CD4-positive, alpha-beta memory T cell (primary cell): ENCODE measurements around the gene ANKRD13D. TPM values are rescaled to one million over a fixed set of nuclear protein-coding genes. Genes with fewer than 3 reads are reported as not detected.

Experiments used
- CTCF ChIA-PET: fragments of 350-600 bp; sonication (Branson Sonifier 250); formaldehyde crosslinking; loops from one replicate; lab custom pipeline; 2021; ENCODE audit warnings: inconsistent platforms; ENCODE audit not compliant: partially characterized antibody; lab: Charles Lee
- POLR2A ChIA-PET: fragments of 350-600 bp; sonication (Branson Sonifier 250); formaldehyde crosslinking; loops from one replicate; lab custom pipeline; 2021; ENCODE audit not compliant: partially characterized antibody; lab: Charles Lee
- DNase-seq, 5 donors: peaks; one replicate each; pipeline versions ENCODE4 v3.0.0 to v3.0.0-alpha.2; 2020 to 2022; ENCODE audit warnings: mixed read lengths in 1 of 5
- H3K27ac ChIP-seq: one replicate; pipeline ENCODE4 v1.7.0; 2013; ENCODE audit warnings: low read depth, low read length
- H3K27me3 ChIP-seq: 2 replicates; pipeline ENCODE4 v1.7.0; 2013; ENCODE audit warnings: mild to moderate bottlenecking, low read length, moderate library complexity; ENCODE audit not compliant: insufficient read depth
- H3K36me3 ChIP-seq: 2 replicates; pipeline ENCODE4 v1.7.0; 2013; ENCODE audit warnings: mild to moderate bottlenecking, low read length, moderate library complexity; ENCODE audit not compliant: insufficient read depth
- H3K4me1 ChIP-seq: 2 replicates; pipeline ENCODE4 v1.7.0; 2013; ENCODE audit warnings: mild to moderate bottlenecking, low read length, moderate library complexity; ENCODE audit not compliant: insufficient read depth
- H3K4me3 ChIP-seq, 2 donors: one replicate each; pipeline ENCODE4 v1.7.0; 2013; ENCODE audit warnings: low read length in 2 of 2, mild to moderate bottlenecking in 1 of 2
- H3K9me3 ChIP-seq, 2 donors: one replicate each; pipeline ENCODE4 v1.7.0; 2013; ENCODE audit warnings: low read length in 2 of 2, control low read depth in 1 of 2; ENCODE audit not compliant: control insufficient read depth in 1 of 2
- H3K27ac Mint-ChIP-seq, 7 donors: one replicate each; pipeline ENCODE4 v1.8.0; 2020 to 2021; ENCODE audit warnings: mixed read lengths in 7 of 7, mild to moderate bottlenecking in 6 of 7, inconsistent platforms in 3 of 7, moderate library complexity in 3 of 7
- H3K27me3 Mint-ChIP-seq, 2 donors: one replicate each; pipeline ENCODE4 v1.8.0; 2020 to 2021; ENCODE audit warnings: mixed read lengths in 2 of 2
- H3K36me3 Mint-ChIP-seq, 2 donors: one replicate each; pipeline ENCODE4 v1.8.0; 2020 to 2021; ENCODE audit warnings: mixed read lengths in 2 of 2, inconsistent platforms in 1 of 2, mild to moderate bottlenecking in 1 of 2
- H3K4me1 Mint-ChIP-seq, 4 donors: one replicate each; pipeline ENCODE4 v1.8.0; 2020 to 2021; ENCODE audit warnings: mixed read lengths in 4 of 4, mild to moderate bottlenecking in 1 of 4
- H3K4me3 Mint-ChIP-seq, 8 donors: one replicate each; pipeline ENCODE4 v1.8.0; 2020 to 2021; ENCODE audit warnings: mixed read lengths in 8 of 8, mild to moderate bottlenecking in 7 of 8, moderate library complexity in 6 of 8, inconsistent platforms in 3 of 8
- H3K9me3 Mint-ChIP-seq, 8 donors: one replicate each; pipeline ENCODE4 v1.8.0; 2020 to 2021; ENCODE audit warnings: mixed read lengths in 8 of 8, mild to moderate bottlenecking in 5 of 8, inconsistent platforms in 3 of 8, moderate library complexity in 1 of 8
- intact Hi-C: fragments of 100-400 bp; cut with micrococcal nuclease; formaldehyde crosslinking; loops from one replicate; pipeline ENCODE4 v1.15.1; 2023
- polyA plus RNA-seq, 2 donors: library from polyadenylated mRNA; unstranded; fragments of 300-500 nt; fragmentation: Illumina TruSeq; gene quantifications; one replicate each; pipeline ENCODE4 v1.2.3, GENCODE V29; 2021
- total RNA-seq, 2 experiments: library from RNA; stranded (reverse); gene quantifications; one replicate each; pipeline ENCODE4 v1.2.3, GENCODE V29; 2021

ANKRD13D gene
- 100 to 1,000 TPM; 244 to 247 TPM for total RNA-seq
- polyA plus RNA-seq: 10 to 100 TPM; 12.0 to 31.3 TPM

DNA sequence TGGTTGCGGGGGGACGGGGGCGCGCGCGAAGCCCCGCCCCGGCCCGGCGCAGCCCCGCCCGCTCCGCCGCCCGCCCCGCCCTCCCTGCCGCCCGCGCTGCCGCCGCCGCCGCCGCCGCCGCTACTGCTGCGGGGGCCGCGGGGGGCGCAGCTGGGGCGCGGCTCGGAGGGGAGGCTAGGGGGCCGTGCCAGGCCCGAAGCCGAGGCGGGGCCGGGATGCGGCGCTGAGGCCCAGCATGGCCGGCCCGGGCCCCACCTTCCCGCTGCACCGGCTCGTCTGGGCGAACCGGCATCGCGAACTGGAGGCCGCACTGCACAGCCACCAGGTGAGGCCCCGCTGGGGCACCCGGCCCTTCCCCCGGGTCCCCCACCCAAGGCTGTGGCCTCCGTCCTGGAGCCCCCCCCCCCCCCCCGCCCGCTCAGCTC, at the start of gene ANKRD13D:
TSS of gene ANKRD13D (plus strand) at position 78 of the 425 bp plus-strand sequence. CDS start at position 236, 158 bp downstream.
- peaks cover 0 to 2% (median 0%) of the 10 kb centered on the region in 8 donors for H3K9me3 Mint-ChIP-seq
- peak within 1 kb of the TSS; percentile 95 to 100 (median 98) for H3K27ac Mint-ChIP-seq

DNA sequence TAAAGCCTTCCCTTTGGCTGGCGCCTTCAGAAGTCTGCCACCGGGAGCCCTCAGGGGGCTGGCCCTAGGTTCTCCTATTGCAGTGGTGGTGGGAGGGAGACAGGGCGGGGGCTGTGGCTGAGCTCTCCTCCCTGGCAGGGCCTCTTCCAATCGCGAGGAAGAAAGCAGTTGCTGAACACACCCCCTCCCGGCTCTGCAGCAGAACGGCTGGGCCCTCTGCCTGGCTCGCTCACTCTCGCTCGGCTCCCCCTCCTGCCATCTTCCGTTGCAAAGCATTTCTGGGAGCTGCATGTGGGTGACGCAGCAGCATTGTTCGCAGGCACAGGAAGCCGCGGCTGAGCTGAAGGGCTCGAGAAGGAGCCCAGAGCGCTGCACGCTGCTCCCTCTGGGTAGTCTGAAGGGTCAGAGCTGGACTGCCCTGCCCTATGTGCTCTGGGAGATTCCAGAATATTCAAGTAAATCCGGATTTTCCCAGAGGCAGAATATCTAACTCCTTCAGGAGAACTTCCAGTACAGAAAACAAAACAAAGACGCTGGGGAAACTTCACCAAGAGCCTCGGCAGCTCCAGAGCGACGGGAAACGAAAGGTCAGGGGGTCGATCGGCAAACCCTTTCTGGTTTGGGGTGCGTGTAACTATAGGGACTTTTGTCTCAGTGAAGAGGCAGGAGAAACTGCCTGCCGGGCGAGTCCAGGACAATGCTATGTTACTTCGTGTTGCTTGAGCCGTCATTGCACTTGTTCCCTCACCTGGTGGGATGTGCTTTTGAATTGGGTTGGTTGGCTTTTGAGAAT, 49.1 kb upstream of the ANKRD13D start:
- peaks cover 39 to 62% (median 48%) of the 10 kb centered on the region in 4 donors for H3K4me1 Mint-ChIP-seq
- H3K36me3 ChIP-seq: peaks cover 23% of the 10 kb centered on the region
- no peaks in the 10 kb centered on the region for H3K27me3 ChIP-seq
- H3K4me3 Mint-ChIP-seq: peak overlapping the region; percentile 96 to 100 (median 99)
- intact Hi-C loops: loop anchor here (1.0 to 2.0 kb wide), 4 partner anchors 23 to 269 kb away; partner anchors contain the start of genes CDK2AP2 and KDM2A
- H3K36me3 Mint-ChIP-seq: peaks cover 35 to 46% of the 10 kb centered on the region in 2 donors
- peaks cover 39% of the 10 kb centered on the region for H3K4me1 ChIP-seq
- ChIA-PET CTCF (interaction anchor here (0.8 to 2.8 kb wide), 9 partner anchors 13 to 1351 kb away, joined by 3 to 16 read pairs (median 3); partner anchors contain the start of genes ANKRD13D, FIBP, KDM2A and PPP1CA), POLR2A (interaction anchor here (0.8 to 4.4 kb wide), 51 partner anchors 9 to 1743 kb away, joined by 3 to 72 read pairs (median 6); partner anchors contain the start of genes AIP, ANKRD13D, CLCF1 and GRK2)
- H3K27ac ChIP-seq: peak overlapping the region; percentile 97
- no peaks in the 10 kb centered on the region for H3K27me3 Mint-ChIP-seq
- H3K9me3 Mint-ChIP-seq: peaks cover 0 to 3% (median 0%) of the 10 kb centered on the region in 8 donors
- peak overlapping the region; percentile 52 to 87 for H3K4me3 ChIP-seq
- peak overlapping the region; percentile 96 to 100 (median 100) for H3K27ac Mint-ChIP-seq
- peak; percentile 95 to 100 (median 98) for DNase-seq
- H3K9me3 ChIP-seq: no peaks in the 10 kb centered on the region

More for the DNA sequence above, at the start of gene ANKRD13D:
- H3K27ac ChIP-seq: peak within 1 kb of the TSS; percentile 88
- peaks cover 16 to 53% of the 10 kb centered on the region in 2 donors for H3K36me3 Mint-ChIP-seq
- peaks cover 77% of the 10 kb centered on the region for H3K4me1 ChIP-seq
- peak within 1 kb of the TSS; percentile 58 to 62 for H3K4me3 ChIP-seq
- intact Hi-C loops: loop anchor here (2.0 kb wide), 1 partner anchor 14 kb away; the partner anchor contains the start of gene SSH3
- ChIA-PET CTCF (interaction anchor here (0.7 to 5.1 kb wide), 11 partner anchors 11 to 93 kb away, joined by 3 to 34 read pairs (median 4); partner anchors contain the start of gene SSH3), POLR2A (interaction anchor here (0.7 to 21.8 kb wide), 16 partner anchors 14 to 123 kb away, joined by 3 to 1163 read pairs (median 8); partner anchors contain the start of genes CLCF1, GRK2, POLD4 and PPP1CA)
- peaks cover 34 to 82% (median 51%) of the 10 kb centered on the region in 4 donors for H3K4me1 Mint-ChIP-seq
- H3K4me3 Mint-ChIP-seq: peak within 1 kb of the TSS; percentile 89 to 95 (median 90)
- no peaks in the 10 kb centered on the region for H3K27me3 ChIP-seq
- DNase-seq: no peak
- H3K27me3 Mint-ChIP-seq: no peaks in the 10 kb centered on the region
- peaks cover 40% of the 10 kb centered on the region for H3K36me3 ChIP-seq
- H3K9me3 ChIP-seq: no peaks in the 10 kb centered on the region

DNA sequence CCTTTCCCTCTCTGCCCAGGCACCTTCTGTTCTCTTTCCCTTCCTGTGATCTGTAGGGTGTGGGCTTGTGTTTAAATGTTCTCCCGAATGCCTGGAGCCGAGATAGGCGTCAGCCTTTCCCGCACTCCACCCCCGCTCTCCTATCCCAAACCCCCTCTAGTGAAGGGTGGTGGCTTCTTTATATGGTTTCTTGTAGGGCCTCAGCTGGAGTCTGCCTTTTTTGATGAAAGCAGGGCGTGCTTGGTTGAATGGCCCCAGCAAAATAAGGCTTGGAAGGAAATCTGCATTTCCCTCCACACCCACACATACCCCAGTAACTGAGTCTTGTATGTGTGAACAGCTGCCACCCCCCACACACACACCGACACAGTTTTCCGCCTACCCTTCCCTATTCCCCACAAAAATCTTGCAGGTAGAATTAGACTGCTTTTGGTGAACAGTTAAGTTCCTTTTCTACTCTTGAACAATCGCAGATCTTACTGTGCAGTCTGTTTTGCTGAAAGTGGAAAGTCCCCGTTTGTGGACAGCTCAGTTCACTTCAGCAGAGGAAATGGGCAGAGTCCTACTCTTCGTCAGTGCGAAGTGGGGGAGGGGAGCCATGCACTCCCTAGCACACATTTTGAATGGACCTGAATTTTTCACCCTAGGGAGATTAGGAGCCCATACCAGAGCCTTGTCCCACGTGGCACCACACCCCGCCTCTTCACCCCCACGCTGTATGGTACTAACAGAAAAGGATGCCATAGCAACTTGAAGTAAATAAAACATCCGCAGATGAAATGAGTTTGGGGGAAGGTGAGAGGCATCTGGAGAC, 48.3 kb upstream of the ANKRD13D start:
- peaks cover 41 to 70% (median 50%) of the 10 kb centered on the region in 4 donors for H3K4me1 Mint-ChIP-seq
- Histone ChIP-seq H3K27ac (peak overlapping the region; percentile 97), H3K36me3 (peaks cover 31% of the 10 kb centered on the region), H3K4me3 (peak overlapping the region; percentile 52 to 87), H3K27me3 (no peaks in the 10 kb centered on the region), H3K9me3 (no peaks in the 10 kb centered on the region), H3K4me1 (peaks cover 39% of the 10 kb centered on the region)
- peak; percentile 81 to 96 (median 86) for DNase-seq
- peak overlapping the region; percentile 96 to 100 (median 100) for H3K27ac Mint-ChIP-seq
- ChIA-PET POLR2A (interaction anchor here (0.5 to 4.4 kb wide), 44 partner anchors 10 to 1382 kb away, joined by 3 to 72 read pairs (median 6); partner anchors contain the start of genes AIP, ANKRD13D, CLCF1 and GRK2), CTCF (interaction anchor here (0.8 to 2.8 kb wide), 9 partner anchors 10 to 1352 kb away, joined by 3 to 16 read pairs (median 4); partner anchors contain the start of genes ANKRD13D, FIBP and KDM2A)
- intact Hi-C loops: loop anchor here (1.0 to 2.0 kb wide), 5 partner anchors 22 to 268 kb away; partner anchors contain the start of gene CDK2AP2
- no peaks in the 10 kb centered on the region for H3K27me3 Mint-ChIP-seq
- peak overlapping the region; percentile 96 to 100 (median 99) for H3K4me3 Mint-ChIP-seq
- H3K9me3 Mint-ChIP-seq: peaks cover 0 to 3% (median 0%) of the 10 kb centered on the region in 8 donors
- H3K36me3 Mint-ChIP-seq: peaks cover 44 to 54% of the 10 kb centered on the region in 2 donors

DNA sequence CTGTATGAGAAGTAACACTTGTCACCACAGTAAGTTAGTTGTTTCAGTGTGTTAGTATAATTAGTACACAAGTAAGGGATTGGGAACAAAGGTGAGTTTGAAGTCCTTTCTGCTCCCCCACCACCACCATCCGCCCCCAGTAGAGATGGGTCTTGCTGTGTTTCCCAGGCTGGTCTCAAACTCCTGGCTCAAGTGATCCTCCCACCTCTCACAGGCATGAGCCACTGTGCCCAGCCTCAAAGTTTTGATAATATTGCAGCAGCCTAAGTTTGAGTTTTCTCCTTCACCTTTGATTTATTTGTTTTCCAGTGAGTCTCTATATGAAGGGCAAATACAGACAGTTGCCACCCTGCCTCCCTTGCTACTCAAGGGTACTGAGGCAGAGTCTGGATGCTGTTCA, 46.6 kb upstream of the ANKRD13D start:
- peak overlapping the region; percentile 97 for H3K27ac ChIP-seq
- H3K4me1 Mint-ChIP-seq: peaks cover 43 to 74% (median 50%) of the 10 kb centered on the region in 4 donors
- peaks cover 0 to 3% (median 0%) of the 10 kb centered on the region in 8 donors for H3K9me3 Mint-ChIP-seq
- ChIA-PET CTCF (interaction anchor here (1.2 kb wide), 2 partner anchors 20 to 75 kb away, joined by 3 to 4 read pairs; no protein-coding TSS in a partner anchor), POLR2A (interaction anchor here (2.8 kb wide), 1 partner anchor 12 kb away, joined by 14 read pairs; no protein-coding TSS in a partner anchor)
- peaks cover 53 to 66% of the 10 kb centered on the region in 2 donors for H3K36me3 Mint-ChIP-seq
- H3K27ac Mint-ChIP-seq: peak overlapping the region; percentile 85 to 100 (median 95)
- no peak for DNase-seq
- no peaks in the 10 kb centered on the region for H3K27me3 Mint-ChIP-seq
- peak overlapping the region; percentile 96 to 100 (median 99) for H3K4me3 Mint-ChIP-seq
- peak overlapping the region; percentile 5 to 36 for H3K4me3 ChIP-seq
- peaks cover 39% of the 10 kb centered on the region for H3K4me1 ChIP-seq
- intact Hi-C loops: no loop called here
- H3K27me3 ChIP-seq: no peaks in the 10 kb centered on the region
- H3K9me3 ChIP-seq: no peaks in the 10 kb centered on the region
- peaks cover 46% of the 10 kb centered on the region for H3K36me3 ChIP-seq

DNA sequence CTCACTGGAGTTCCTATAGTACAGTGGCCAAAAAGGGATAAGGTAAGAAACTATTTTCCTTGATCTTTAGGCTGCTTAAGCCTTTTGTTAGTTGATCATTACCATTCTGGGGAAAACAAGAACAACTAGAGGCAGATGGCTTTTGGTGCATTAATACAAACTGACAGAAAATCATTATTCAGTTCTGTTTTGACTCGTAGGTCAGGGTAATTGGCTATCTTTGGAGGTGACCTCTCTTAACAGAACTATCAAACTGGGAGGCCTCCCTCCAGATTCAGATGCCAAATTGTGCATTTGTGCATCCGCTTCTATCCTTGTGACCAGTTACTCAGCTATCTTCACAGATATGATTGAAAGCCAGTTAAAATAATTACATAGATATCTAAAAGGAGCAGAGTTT, 46.1 kb upstream of the ANKRD13D start:
- H3K27ac ChIP-seq: peak overlapping the region; percentile 97
- Mint-ChIP-seq H3K36me3 (peaks cover 56 to 70% of the 10 kb centered on the region in 2 donors), H3K27ac (peak overlapping the region; percentile 85 to 100 (median 95)), H3K27me3 (no peaks in the 10 kb centered on the region), H3K9me3 (peaks cover 0 to 3% (median 0%) of the 10 kb centered on the region in 8 donors), H3K4me1 (peaks cover 43 to 77% (median 51%) of the 10 kb centered on the region in 4 donors), H3K4me3 (peak overlapping the region; percentile 96 to 100 (median 99))
- CTCF ChIA-PET: interaction anchor here (1.2 kb wide), 2 partner anchors 19 to 75 kb away, joined by 3 to 4 read pairs; no protein-coding TSS in a partner anchor
- POLR2A ChIA-PET: interaction anchor here (2.8 kb wide), 1 partner anchor 11 kb away, joined by 14 read pairs; no protein-coding TSS in a partner anchor
- intact Hi-C loops: no loop called here
- H3K4me3 ChIP-seq: peak overlapping the region in 1 of 2 donors; percentile 5
- peaks cover 51% of the 10 kb centered on the region for H3K36me3 ChIP-seq
- no peaks in the 10 kb centered on the region for H3K27me3 ChIP-seq
- peaks cover 39% of the 10 kb centered on the region for H3K4me1 ChIP-seq
- no peaks in the 10 kb centered on the region for H3K9me3 ChIP-seq
- no peak for DNase-seq

DNA sequence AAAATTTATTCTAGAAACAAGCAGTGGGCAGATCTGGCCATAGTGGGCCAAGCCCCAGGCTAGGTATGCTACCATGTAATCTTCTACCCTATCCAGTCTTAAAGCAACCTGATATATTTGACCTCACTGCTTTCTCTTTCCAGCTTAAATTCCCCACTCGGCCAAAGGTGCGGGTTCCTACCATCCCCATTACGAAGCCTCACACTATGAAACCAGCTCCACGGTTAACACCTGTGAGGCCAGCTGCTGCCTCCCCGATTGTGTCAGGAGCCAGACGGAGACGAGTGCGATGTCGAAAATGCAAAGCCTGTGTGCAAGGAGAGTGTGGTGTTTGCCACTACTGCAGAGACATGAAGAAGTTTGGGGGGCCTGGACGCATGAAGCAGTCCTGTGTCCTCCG, 44.1 kb upstream of the ANKRD13D start:
- H3K4me3 ChIP-seq: no peak overlapping the region
- no peaks in the 10 kb centered on the region for H3K9me3 ChIP-seq
- H3K36me3 ChIP-seq: peaks cover 71% of the 10 kb centered on the region
- H3K36me3 Mint-ChIP-seq: peaks cover 76 to 86% of the 10 kb centered on the region in 2 donors
- DNase-seq: no peak
- CTCF ChIA-PET: interaction anchor here (0.9 to 1.3 kb wide), 2 partner anchors 17 to 138 kb away, joined by 3 to 4 read pairs; no protein-coding TSS in a partner anchor
- peak overlapping the region in 6 of 7 donors; percentile 54 to 87 (median 75) for H3K27ac Mint-ChIP-seq
- no peaks in the 10 kb centered on the region for H3K27me3 Mint-ChIP-seq
- intact Hi-C loops: no loop called here
- H3K4me1 ChIP-seq: peaks cover 25% of the 10 kb centered on the region
- peaks cover 0 to 2% (median 0%) of the 10 kb centered on the region in 8 donors for H3K9me3 Mint-ChIP-seq
- peaks cover 35 to 78% (median 49%) of the 10 kb centered on the region in 4 donors for H3K4me1 Mint-ChIP-seq
- POLR2A ChIA-PET: interaction anchor here (2.8 kb wide), 1 partner anchor 9 kb away, joined by 14 read pairs; no protein-coding TSS in a partner anchor
- H3K4me3 Mint-ChIP-seq: peak overlapping the region in 1 of 8 donors; percentile 59
- H3K27ac ChIP-seq: no peak overlapping the region
- H3K27me3 ChIP-seq: no peaks in the 10 kb centered on the region
